HuH-7 (cell line): ENCODE data around the gene A3GALT2.

Experiments
- DNase-seq: peaks from one replicate; pipeline ENCODE4 v3.0.0; 2011; ENCODE audit warnings: low spot score

A3GALT2 gene

DNA sequence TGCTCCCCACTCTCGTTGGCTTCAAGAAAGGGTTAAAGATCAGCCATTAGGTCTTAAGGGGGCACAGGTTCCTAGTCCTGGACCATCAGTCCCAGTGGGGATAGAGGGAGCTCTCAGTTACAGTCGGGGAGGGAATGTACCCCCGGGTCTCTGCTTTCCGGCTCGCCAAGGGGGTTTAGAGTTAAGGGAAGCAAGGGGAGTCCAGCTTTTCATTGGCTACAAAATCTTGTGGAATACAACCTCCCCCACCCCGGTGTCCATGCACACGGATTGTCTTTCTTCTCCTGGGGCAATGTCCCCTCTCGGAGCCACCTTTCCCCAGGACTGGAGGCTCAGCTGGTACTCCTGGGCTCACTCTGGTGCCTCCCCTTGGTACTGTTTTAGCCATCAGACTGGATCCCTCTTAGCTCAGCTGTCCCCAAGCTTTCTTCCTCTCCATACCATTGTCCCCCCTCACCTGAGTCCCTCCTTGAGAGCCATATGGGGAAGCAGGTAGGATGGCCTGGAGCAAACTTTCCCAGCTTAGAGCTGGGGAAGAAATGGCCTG lies at the start of gene A3GALT2:
TSS of gene A3GALT2 (minus strand) at position 480 of the 547 bp plus-strand sequence. CDS start at position 480, 0 bp downstream.
- DNase-seq: no peak

DNA sequence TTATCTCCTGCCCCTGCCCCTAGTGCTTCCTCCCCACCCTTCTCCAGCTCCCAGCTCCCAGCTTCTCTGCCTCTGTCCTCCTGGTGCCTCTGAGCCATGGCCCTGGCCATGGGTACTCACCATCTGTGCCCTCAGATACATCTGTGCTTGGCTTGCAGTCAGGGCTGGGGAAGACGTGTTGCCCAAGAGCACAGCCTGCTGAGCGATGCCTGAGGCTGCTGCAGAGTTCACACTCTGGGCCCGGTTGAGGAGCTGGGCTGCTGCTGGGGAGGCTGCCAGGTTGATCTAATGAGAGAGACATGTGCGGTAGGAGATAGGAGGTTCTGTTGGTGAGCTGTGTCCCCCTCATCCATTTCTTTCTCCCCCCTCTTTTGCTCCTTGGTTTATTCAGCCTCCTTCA lies 49.4 kb upstream of the A3GALT2 start:
- DNase-seq: no peak

DNA sequence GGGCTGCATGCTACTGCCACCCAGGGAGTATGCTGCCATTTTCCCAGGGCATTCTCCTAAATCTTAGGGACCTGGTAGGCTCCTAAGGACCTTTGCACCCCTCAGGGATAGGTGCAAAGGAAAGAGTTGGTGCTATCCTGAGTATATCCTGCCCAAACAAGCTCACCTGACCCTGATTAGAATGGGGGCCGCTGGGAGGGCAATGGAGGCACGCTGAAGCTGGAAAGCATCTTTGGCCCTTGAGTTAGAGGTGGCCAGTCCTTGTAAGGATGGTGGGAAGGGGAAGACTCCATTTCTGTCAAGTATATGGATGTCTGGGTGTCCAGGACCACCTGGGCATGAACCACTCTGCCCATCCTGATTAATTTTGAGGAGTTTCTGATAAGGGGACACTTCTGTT lies 48.9 kb upstream of the A3GALT2 start:
- no peak for DNase-seq

DNA sequence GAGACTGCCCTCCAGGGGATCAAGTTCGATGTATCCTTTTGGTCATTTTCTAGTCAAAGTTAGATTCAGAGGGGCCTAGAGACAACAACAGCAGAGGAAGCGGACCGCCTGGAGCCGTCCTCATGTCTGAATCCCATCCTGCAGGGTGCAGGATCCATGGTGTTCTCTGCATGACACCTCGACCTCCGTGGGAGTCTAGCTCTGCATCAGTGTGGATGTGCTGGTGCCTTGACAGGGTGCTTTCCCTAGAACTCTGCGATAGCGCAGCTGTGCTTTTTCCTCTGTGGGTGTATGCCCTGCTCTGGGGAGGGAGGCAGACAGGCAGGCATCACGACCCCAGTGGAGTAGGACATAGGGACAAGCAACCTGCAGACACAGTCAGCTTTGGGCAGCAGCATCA lies 48.2 kb upstream of the A3GALT2 start:
- DNase-seq: no peak

DNA sequence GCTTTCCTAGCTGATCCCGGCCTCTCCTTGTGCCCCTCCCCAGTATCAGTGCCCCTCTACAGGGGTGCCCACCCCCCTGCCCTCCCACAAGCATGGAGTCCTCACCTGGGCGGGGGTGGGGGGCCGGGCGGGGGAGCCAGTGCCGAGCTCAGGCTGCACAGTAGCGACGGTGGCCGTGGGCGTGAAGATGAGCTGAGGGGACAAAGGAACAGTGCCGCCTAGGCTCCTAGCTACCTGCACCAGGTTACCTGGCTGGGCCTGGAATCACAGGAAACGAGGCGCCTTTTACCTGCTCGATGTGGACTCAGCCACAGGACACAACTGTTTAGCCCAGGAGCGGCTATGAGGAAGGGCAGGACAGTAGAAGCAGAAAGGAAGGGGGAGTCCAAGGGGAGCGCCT lies 47.5 kb upstream of the A3GALT2 start:
- DNase-seq: no peak

DNA sequence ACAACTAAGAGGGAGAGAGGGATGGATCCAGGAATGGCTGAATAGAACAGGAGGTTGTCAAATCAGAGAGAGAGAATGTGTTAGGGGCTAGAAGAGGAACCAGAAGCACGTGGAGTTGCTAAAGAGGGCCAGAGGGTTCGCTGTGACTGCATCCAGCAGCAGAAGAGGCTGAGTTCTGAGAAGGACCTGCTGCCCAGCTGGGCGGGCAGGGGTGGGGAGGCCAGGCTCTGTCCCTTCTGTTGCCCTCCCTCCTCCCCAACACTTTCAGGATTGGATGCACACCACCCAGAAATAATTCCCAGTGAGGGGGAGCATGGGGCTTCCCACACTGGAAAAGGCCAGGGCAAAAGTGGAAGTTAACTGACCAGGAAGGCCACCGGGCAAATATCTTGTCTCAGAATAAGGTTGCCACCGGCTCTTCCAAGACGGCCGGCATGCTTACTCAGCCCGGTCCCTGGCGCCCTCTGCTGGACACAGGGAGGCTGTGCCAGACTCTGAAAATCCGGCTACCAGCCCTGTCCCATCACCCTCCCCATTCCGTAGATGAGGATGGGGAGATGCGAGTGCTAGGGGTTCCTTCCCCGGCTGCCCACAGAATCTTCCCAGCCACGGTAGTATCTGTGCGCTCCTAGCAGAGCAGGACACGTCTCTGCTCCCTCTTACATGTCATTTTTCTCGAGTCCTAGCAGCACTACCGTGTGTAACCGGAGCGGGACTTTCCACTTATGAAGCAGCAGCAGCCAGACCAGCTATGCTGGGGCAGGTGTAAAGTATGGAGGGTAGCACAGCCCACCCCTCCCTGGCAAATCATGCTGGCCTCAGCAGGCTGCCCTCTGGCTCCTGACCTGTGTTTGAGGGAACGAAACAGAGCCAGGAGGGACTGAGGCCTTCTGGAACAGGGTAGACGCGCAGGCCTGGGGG lies 46.8 kb upstream of the A3GALT2 start:
- peak; percentile 89 for DNase-seq

DNA sequence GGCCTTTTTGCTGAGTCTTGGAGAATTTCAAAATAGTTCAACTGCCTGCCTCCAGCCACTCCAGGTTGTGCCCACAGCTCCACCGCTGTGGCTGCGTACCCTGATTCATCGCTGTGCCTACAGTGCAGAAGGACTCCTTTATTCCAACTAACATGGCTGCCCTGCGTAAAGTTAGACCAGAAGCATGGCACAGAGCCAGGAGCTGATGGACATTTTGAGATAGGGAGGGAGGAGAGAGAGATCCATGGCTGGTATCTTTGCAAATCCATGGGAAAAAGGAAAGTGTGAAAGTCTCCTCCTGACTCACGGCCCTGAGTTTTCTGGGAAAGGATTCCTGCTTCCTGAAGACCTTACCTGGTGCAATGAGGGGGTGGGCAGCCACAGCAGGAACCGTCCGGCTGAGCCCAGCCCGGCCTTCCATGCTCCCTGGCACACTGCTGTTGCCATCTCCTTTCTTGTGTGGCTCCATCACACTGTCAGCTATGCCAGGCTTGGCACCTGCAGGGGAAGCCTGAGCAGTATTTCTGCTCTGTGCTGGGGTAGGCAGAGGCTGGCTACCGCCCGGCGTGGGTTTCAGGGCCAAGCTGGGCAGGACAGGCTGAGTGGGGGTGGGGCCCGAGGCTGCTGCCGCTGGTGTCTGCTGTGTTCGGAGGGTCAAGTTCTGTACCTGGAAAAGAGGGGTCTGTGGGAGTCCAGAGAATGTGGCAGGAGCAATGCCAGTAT lies 46.0 kb upstream of the A3GALT2 start:
- no peak for DNase-seq

DNA sequence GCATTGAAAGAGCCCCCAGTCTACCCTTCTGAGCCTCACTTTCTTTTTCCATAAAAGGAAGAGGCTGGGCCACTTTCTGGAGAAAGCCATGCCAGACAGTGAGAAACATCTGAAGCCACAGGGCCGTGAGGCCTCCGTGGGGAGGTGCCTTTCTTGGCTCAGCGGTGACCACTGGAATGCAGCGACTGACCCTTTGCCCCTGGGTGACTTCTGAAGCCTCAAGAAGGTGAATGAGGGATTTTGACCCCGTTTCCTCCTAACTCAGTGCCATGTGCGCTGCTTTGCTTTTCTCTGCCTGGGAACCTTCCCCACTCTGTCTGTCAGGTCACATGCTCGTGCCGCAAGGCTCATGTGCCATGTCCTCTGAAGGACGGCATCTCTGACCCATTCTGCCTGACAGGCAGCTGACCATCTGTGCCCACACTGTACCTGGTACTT lies 44.7 kb upstream of the A3GALT2 start:
- no peak for DNase-seq

DNA sequence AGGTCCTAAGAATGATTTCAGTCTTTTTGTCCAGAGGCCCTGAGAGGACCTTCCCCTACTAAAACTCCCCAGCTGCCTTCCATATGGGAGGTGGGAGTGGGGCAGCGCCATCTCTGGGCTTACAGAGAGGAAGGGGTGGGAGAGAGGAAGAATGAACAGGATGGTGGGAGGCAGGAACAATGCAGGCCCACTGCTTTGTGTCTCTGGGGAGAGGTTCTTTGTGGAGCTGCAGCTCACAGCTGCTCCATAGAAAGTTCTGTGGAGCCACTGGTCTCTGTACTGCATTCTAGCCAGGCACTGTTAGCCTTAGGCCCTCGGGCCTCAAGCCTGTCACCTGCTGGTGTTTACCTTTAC lies 43.6 kb upstream of the A3GALT2 start:
- no peak for DNase-seq

DNA sequence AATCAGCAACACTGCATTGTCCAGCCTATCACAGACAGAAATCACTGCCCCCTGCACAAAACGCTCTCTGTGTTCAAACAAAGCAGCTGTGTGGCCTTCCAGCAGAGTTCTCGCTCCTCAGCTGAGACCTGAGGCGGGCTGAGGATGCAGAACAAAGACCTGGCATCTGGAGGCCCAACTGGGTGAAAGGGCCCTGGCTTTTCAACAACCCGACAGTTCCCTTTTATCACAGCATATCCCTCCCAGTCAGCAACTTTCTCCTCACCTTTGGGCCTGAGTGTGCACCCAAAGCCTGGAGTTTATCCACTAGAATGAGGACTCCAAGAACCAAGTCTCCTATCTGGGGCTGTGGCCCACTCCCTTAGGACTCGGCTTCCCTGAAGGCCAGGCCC lies 42.6 kb upstream of the A3GALT2 start:
- no peak for DNase-seq

DNA sequence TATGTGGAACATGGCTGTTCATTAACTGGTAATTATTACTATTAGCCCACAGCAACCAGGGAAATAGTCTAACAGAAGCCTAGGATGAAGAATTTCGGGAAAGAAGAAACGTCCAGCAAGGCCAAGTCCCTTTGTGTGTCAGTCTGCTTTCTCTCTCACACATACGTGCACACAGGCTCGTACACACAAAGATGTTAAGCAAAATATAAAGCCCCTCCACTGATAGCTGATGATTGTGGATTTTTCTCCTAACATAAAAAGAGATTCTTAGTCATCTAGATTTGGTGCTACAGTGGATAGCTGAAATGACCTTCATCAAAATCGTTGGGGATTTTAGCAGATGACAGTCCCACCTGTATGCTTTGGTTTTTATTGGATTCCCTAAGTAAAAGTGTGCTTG lies 42.1 kb upstream of the A3GALT2 start:
- no peak for DNase-seq

DNA sequence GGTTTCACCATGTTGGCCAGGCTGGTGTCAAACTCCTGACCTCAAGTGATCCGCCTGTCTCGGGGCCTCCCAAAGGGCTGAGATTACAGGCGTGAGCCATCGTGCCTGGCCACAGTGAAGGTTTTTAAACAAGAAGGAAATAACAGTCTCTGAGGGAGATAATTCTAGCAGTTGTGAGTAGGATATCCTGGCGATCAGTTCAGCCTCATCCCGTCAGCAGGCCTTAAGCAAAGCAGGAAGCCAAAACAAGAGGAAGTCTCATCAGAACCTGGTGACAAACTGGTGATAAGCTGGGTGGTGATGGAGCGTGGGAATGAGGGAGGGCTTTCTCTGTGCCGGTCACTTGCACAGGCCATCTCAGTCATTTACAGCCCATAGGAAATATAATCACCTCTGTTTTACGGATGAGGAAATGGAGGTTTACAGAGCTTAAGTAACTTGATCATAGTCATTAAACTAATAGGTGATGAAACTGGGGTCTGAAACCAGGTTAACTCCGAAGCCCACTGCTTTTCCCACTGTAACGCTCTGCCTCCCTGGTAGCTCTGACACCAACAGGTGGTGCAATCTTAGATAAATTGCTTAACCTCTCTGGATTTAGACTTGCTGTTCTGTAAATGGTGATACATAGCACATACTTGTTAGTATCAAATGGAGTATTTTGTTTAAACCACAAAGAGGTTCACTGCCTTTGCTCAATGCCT lies 40.8 kb upstream of the A3GALT2 start:
- no peak for DNase-seq

DNA sequence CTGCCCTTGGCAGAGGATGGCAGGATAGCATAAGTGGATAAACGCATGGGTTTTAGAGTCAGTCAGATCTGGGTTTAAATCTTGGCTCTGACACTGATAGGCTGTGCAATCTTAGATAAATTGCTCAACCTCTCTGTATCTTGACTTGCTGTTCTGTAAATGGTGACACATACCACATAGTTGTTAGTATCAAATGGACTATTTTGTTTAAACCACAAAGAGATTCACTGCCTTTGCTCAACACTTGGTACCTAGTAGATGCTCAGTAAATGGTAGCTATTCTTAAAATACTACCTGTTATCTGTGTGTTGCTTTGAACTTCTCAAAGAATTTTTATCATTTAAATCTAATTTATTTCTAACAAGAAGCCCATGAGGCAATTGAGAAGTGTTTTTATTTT lies 39.5 kb upstream of the A3GALT2 start:
- no peak for DNase-seq

DNA sequence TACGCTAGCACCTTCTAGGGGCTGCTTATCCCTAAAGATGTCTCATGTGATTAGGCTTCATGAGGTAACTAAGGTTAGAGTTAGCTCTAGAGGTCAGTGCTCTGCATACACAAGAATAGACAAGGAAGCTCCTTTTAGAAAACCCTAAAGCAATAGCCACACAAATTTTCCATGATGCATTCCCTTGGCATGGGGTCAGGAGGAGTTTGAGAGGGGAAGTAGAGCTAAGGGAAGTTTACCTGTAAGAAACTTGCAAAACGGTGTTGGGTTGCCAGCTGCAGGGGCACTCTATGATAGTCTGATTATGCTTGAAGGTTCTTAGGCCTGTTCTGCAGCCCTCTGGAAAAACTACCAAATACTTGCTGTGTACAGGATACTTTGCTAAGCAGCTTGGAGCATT lies 39.0 kb upstream of the A3GALT2 start:
- DNase-seq: no peak

DNA sequence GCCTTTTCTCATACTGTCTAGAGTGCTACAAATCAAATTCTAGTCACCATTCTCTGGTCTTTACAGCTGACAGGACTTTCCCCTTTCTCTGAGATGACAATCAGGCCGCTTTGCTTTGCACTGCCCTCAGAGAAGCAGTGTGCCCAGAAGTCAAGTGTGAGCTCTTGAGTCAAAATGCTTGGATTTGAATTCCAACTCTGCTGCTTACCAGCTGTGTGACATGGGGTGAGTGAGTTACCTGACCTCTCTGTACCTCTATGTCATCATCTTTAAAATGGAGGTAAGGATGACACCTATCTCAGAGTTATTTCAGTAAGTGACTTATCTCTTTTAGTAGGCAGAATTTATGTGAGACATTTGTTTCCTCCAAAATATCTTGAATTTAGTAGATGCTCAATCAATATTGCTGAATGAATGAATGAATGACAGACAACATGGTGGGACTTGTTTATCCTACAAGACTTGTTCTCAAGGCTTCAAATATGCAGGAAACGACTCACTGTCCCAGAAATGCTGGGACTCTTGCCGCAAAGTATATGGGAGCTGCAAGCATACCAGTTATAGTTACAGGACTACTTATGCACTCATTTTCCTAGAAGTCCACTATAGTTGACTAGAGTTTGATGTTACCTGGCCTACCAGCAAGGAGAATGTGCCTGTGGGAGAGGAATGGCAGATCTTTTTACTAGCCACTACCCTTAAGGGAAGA lies 38.1 kb upstream of the A3GALT2 start:
- DNase-seq: no peak

DNA sequence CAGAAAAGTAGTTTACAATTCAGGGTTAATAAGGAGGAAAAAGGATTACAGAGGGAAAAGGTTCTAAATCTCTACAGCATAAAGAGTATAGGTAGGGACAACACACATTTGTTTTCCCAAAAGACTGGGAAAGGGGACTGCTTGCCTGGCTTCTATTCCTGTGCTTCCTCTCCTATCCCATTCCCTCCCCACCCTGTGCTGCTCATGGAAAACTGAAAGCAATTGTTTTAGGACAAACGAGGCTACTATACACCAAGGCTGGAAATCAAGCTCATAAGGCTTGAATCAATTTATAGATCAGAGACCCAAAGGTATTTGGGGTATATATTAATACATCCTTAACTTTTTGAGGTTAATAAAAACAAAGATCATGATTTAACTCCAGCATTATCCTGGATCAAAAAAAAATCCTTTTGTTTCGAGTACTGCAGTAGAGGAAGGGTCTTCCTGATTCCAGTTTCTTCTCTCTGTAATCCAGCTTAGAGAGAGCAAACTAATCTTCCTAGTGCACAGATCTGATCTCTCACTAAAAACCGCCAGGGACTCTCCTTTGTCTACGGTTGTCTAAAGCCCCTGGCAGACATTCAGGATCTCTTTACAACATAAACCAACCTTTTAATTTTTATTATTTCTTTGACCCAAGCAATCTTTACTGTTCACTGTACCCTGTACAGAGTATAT lies 37.4 kb upstream of the A3GALT2 start:
- no peak for DNase-seq

DNA sequence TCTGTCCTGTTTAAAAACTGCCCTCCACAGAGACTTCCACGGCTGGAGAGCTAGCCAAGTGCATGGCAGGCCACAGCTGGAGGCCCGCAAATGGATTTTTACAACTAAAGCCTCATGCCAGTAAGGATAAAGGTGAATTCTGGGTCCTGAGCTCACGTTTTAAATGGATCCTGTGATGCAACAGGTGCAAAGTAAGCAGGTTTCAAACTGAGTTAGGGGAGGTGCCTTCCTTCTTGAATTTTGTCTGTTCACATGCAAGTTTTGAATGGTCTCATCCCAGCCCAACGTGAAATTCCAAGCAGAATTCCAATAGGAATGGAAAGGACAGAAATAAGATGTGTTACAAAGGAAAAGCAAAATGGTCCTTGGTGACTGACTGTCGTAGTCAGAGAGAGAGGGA lies 36.2 kb upstream of the A3GALT2 start:
- no peak for DNase-seq

DNA sequence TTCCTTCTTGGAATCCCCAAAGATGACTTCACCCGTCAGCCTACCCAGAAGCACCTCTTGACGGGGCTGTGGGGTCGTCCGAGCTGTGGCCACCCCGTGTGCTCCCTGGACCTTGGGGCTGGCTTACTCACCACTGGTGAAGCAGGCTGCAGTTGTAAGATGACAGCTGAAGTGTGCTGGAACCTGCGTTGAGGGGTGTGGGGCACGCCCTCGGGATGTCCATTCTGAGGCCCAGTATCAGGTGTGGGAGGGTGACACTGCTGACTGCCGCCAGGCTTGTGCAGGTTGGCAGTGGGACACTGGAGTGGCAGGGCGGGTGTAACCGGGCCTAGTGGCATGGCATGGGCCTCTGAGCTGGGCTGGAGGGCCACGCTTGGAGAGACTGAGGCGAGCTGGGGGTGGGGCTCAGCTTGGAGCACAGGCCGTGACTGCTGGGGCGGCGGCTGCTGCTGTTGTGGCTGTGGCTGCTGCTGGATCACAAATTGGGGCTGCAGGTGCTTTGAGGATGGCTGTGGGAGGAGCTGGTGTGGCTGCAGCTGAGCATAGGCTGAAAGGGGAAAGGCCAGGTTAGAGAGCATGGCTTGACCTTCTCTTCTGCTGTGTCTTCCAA lies 33.9 kb upstream of the A3GALT2 start:
- no peak for DNase-seq

DNA sequence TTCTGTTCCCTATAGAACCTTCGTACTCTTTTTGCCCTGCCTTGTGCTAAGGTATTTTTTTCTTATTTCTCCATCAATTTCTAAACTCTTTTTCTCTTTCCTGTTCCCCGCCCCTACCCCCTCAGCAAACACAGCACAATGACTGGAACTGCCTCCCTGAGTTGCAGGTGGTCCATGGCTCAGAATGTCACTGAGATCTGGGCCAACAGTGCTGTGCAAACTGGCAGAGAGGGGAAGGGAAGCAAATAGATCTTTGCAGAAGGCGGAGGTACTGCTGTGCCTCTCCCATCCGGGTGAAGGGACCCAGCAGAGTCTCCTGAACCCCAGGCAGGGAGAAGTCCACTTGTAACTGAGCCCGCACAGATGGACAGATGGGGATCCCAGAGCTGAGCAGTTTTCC lies 32.6 kb upstream of the A3GALT2 start:
- DNase-seq: no peak

DNA sequence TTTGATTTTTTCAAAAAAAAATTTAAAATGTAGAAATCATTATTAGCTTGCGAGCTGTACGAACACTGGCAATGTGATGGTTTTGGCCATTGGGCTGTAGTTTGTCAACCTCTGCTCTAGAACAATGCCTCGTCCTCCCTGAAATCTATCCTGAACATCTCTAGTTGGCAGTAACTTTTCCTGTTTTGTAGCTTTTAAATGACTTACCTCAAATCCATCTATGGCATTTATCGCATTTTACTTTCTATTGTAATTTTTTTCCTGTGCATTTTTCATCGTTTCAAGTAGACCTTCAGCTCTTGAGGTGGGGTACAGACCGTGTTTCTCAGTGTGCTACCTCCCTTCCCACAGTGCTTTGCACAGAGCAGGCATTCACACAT lies 30.4 kb upstream of the A3GALT2 start:
- DNase-seq: no peak
